ENCODE measurements around the gene PARN. TPM values are rescaled to one million over a fixed set of nuclear protein-coding genes. Genes with fewer than 3 reads are reported as not detected.

The PARN gene
- total and polyA plus RNA-seq, 2 of the 4 experiments (the other 2 are of a cell fraction) = 24.6 to 25.1 TPM

GRCh38 chr16:14465799-14466198, 164.3 kb downstream of the PARN start:
- Histone ChIP-seq H3K14ac (replicated peaks; ENCODE audit: low read depth, low read length) (no peak overlapping the region), H3K79me1 (ENCODE audit: low read depth in 1 of 2, low read length in 2 of 2) (peaks cover 0 to 6% of the 10 kb centered on the region in 2 experiments; a peak in 1 of 4 replicates), H3K9me1 (ENCODE audit: insufficient read depth, low read length) (peaks cover 5% of the 10 kb centered on the region; the same call in 1 of the 2 replicates), H2BK120ac (ENCODE audit: low read depth, low read length) (no peak overlapping the region), H4K91ac (ENCODE audit: insufficient read depth, low read depth, low read length) (no peak overlapping the region; the same call in 1 of the 2 replicates), H3K4ac (ENCODE audit: low read depth, low read length) (no peak overlapping the region), H2AK9ac (replicated peaks; ENCODE audit: low read depth, low read length, poor library complexity) (no peak overlapping the region), H3K9ac (ENCODE audit: low read depth, low read length) (no peak overlapping the region), H4K5ac (ENCODE audit: low read depth, low read length) (no peak overlapping the region), H3K56ac (ENCODE audit: extremely low read depth, insufficient read depth, low read length) (no peak overlapping the region), H4K20me1 (ENCODE audit: insufficient read depth, low read length) (no peaks in the 10 kb centered on the region; the same call in 1 of the 2 replicates), H3K36me3 (ENCODE audit: control insufficient read depth, insufficient read depth, low read length) (peaks cover 1% of the 10 kb centered on the region; the same call in 1 of the 2 replicates), H3K18ac (ENCODE audit: low read depth, low read length) (no peak overlapping the region), H3K9me3 (ENCODE audit: control insufficient read depth, insufficient read depth, low read length) (peaks cover 3% of the 10 kb centered on the region; the same call in 1 of the 2 replicates), H2BK15ac (ENCODE audit: low read depth, low read length) (no peak overlapping the region), H2BK20ac (ENCODE audit: low read depth, low read length) (no peak overlapping the region), H2AFZ (replicated peaks; ENCODE audit: low read length, poor library complexity) (no peak overlapping the region), H3K4me2 (ENCODE audit: low read depth, low read length) (no peak overlapping the region), H2AK5ac (ENCODE audit: low read depth, low read length) (no peak overlapping the region), H3K27me3 (ENCODE audit: control insufficient read depth, insufficient read depth, low read length) (no peaks in the 10 kb centered on the region), H3K23ac (ENCODE audit: low read depth, low read length) (no peak overlapping the region), H2BK5ac (ENCODE audit: low read depth, low read length, poor library complexity, severe bottlenecking) (no peak overlapping the region), H4K8ac (ENCODE audit: low read depth in 2 of 2, low read length in 2 of 2) (no peak overlapping the region), H3K4me3 (ENCODE audit: insufficient read depth, low read depth, low read length) (no peak overlapping the region), H3K27ac (ENCODE audit: insufficient read depth, low read length) (no peak overlapping the region), H3K4me1 (ENCODE audit: control insufficient read depth, insufficient read depth, low read length) (peaks cover 5% of the 10 kb centered on the region; the same call in 1 of the 2 replicates)
- ChIA-PET CTCF (no interaction called here), POLR2A (ENCODE audit: unreplicated experiment) (no interaction called here)
- intact Hi-C loops (cut with micrococcal nuclease) (no loop called here), in situ Hi-C loops (cut with MboI; ENCODE audit: low sequenced_read_pairs) (no loop called here), dilution Hi-C loops (cut with HindIII; ENCODE audit: low sequenced_read_pairs, unreplicated experiment) (no loop called here)
- BruUV-seq (replicated peaks) = no TSS peak
- WGBS, 2 experiments (ENCODE audit: extremely low coverage in 2 of 2, insufficient read length in 1 of 2) = no CpG with 5 or more reads among the region's 3 CpGs
- TF ChIP-seq MAZ (IDR thresholded peaks at IDR 0.05; ENCODE audit: borderline replicate concordance, low read depth, low read length) = no peak
- TF ChIP-seq RCOR1 (IDR thresholded peaks at IDR 0.05; ENCODE audit: insufficient replicate concordance, low read length) = no peak
- TF ChIP-seq BHLHE40 (IDR thresholded peaks at IDR 0.05; ENCODE audit: low read depth, low read length) = no peak
- no peak for TF ChIP-seq SMC3 (IDR thresholded peaks at IDR 0.05; ENCODE audit: low read depth, low read length)
- TF ChIP-seq POLR2A (IDR thresholded peaks at IDR 0.05; ENCODE audit: low read depth, low read length) = no peak
- no peak for TF ChIP-seq RFX5 (IDR thresholded peaks at IDR 0.05; ENCODE audit: low read depth, low read length)
- TF ChIP-seq CTCF (conservative IDR thresholded peaks at IDR 0.05; ENCODE audit: low read depth, low read length) = no peak
- TF ChIP-seq CHD1 (IDR thresholded peaks at IDR 0.05; ENCODE audit: low read depth, low read length) = no peak
- TF ChIP-seq MAFK (IDR thresholded peaks at IDR 0.05; ENCODE audit: low read depth, low read length) = no peak
- TF ChIP-seq CEBPB (IDR thresholded peaks at IDR 0.05; ENCODE audit: low read depth, low read length) = no peak
- DNase-seq (no peak), ATAC-seq (ENCODE audit: low read depth) (no peak)
